ENCODE results near the gene LAMB1.

Gene LAMB1

GRCh38 chr7:107998660-107999480 is 4.1 kb downstream of the LAMB1 start:
- no peak for DNase-seq (ENCODE audit: low spot score)

- DNase-seq (ENCODE audit: low spot score), result no peak
These were observed 4.8 kb downstream of the LAMB1 start for GRCh38 chr7:107998150-107998549.

GRCh38 chr7:107996072-107996882 is 6.7 kb downstream of the LAMB1 start:
- DNase-seq (ENCODE audit: low spot score), result peak; percentile 61

GRCh38 chr7:107995184-107996071 is 7.5 kb downstream of the LAMB1 start:
- DNase-seq (ENCODE audit: low spot score), result peak; percentile 94

- no peak for DNase-seq (ENCODE audit: low spot score)
These were observed 8.4 kb downstream of the LAMB1 start for GRCh38 chr7:107994421-107995030.

GRCh38 chr7:107993891-107994291 is 9.1 kb downstream of the LAMB1 start:
- DNase-seq (ENCODE audit: low spot score), result no peak

- peak; percentile 76 for DNase-seq (ENCODE audit: low spot score)
These were observed 13.2 kb downstream of the LAMB1 start for GRCh38 chr7:107989618-107990373.

GRCh38 chr7:107982918-107983389 is 20.0 kb downstream of the LAMB1 start:
- DNase-seq (ENCODE audit: low spot score), result no peak

GRCh38 chr7:107982042-107982840 is 20.7 kb downstream of the LAMB1 start:
- no peak for DNase-seq (ENCODE audit: low spot score)

GRCh38 chr7:107981466-107981865 is 21.5 kb downstream of the LAMB1 start:
- no peak for DNase-seq (ENCODE audit: low spot score)

GRCh38 chr7:107980671-107981190 is 22.2 kb downstream of the LAMB1 start:
- DNase-seq (ENCODE audit: low spot score), result no peak

GRCh38 chr7:107980171-107980570 is 22.8 kb downstream of the LAMB1 start:
- no peak for DNase-seq (ENCODE audit: low spot score)

GRCh38 chr7:107978815-107979408 is 24.0 kb downstream of the LAMB1 start:
- DNase-seq (ENCODE audit: low spot score), result no peak

GRCh38 chr7:107977048-107977447 is 25.9 kb downstream of the LAMB1 start:
- no peak for DNase-seq (ENCODE audit: low spot score)

GRCh38 chr7:107976620-107977019 is 26.3 kb downstream of the LAMB1 start:
- DNase-seq (ENCODE audit: low spot score), result no peak

GRCh38 chr7:107975394-107976013 is 27.5 kb downstream of the LAMB1 start:
- no peak for DNase-seq (ENCODE audit: low spot score)

- no peak for DNase-seq (ENCODE audit: low spot score)
These were observed 29.1 kb downstream of the LAMB1 start for GRCh38 chr7:107973861-107974260.

GRCh38 chr7:107972941-107973376 is 30.0 kb downstream of the LAMB1 start:
- no peak for DNase-seq (ENCODE audit: low spot score)

GRCh38 chr7:107972075-107972482 is 30.9 kb downstream of the LAMB1 start:
- no peak for DNase-seq (ENCODE audit: low spot score)
